ENCODE results near the gene S100A7A. TPM values are rescaled to one million over a fixed set of nuclear protein-coding genes. Genes with fewer than 3 reads are reported as not detected.

S100A7A gene
- total and polyA plus RNA-seq, 10 of the 15 experiments (the other 5 are each of a cell fraction or from before 2014, with no cell fraction given) = not detected

- in situ Hi-C loops (cut with MboI) = no loop called here
- Histone ChIP-seq H3K36me3 (ENCODE audit: control insufficient read depth in 2 of 2, insufficient read depth in 2 of 2, low read length in 1 of 2) (no peaks in the 10 kb centered on the region), H3K9ac (ENCODE audit: control insufficient read depth, insufficient read depth, low read length) (no peak overlapping the region), H3K27ac (ENCODE audit: control insufficient read depth, insufficient read depth) (no peak overlapping the region), H3K4me1 (ENCODE audit: control insufficient read depth, insufficient read depth, low read length) (no peaks in the 10 kb centered on the region), H3K4me3 (no peak overlapping the region), H3K79me2 (ENCODE audit: control insufficient read depth, insufficient read depth, low read length) (no peaks in the 10 kb centered on the region), H3K27me3 (replicated peaks in 1 of 2; ENCODE audit: control insufficient read depth in 2 of 2, insufficient read depth in 2 of 2, low read length in 1 of 2) (peaks cover 0 to 2% of the 10 kb centered on the region in 2 experiments; a peak in 1 of 4 replicates), H4K20me1 (ENCODE audit: control insufficient read depth, insufficient read depth) (no peaks in the 10 kb centered on the region), H3K9me3 (replicated peaks; ENCODE audit: control insufficient read depth, insufficient read depth, low read length) (no peaks in the 10 kb centered on the region), H2AFZ (ENCODE audit: control insufficient read depth, low read depth, low read length) (no peak overlapping the region), H3K4me2 (ENCODE audit: control insufficient read depth, insufficient read depth) (no peak overlapping the region)
- POLR2A ChIA-PET = no interaction called here
- ATAC-seq (no peak), DNase-seq (ENCODE audit: low read depth, low spot score) (no peak), FAIRE-seq (no peak)
- TF ChIP-seq REST (IDR thresholded peaks at IDR 0.05; ENCODE audit: low read depth, low read length) = no peak
- TF ChIP-seq PML (IDR thresholded peaks at IDR 0.05; ENCODE audit: low read length) = no peak
- no peak for TF ChIP-seq GATAD2B (conservative IDR thresholded peaks at IDR 0.05; ENCODE audit: low read depth)
- TF ChIP-seq MEF2A (IDR thresholded peaks at IDR 0.05; ENCODE audit: insufficient read depth, low read depth, low read length) = no peak
- no peak for TF ChIP-seq SP1 (IDR thresholded peaks at IDR 0.05; ENCODE audit: low read depth, low read length)
- TF ChIP-seq ZNF384 (IDR thresholded peaks at IDR 0.05; ENCODE audit: borderline replicate concordance, low read depth, low read length) = no peak
- no peak for TF ChIP-seq PAX5 (IDR thresholded peaks at IDR 0.05; ENCODE audit: borderline replicate concordance, low read depth, low read length)
- no peak for TF ChIP-seq HDAC2 (IDR thresholded peaks at IDR 0.05)
- no peak for TF ChIP-seq CBX3 (IDR thresholded peaks at IDR 0.05; ENCODE audit: borderline replicate concordance, low read depth)
- TF ChIP-seq NKRF (conservative IDR thresholded peaks at IDR 0.05) = no peak
- no peak for TF ChIP-seq YY1 (IDR thresholded peaks at IDR 0.05; ENCODE audit: low read depth, low read length)
- no peak for TF ChIP-seq NR2C2 (IDR thresholded peaks at IDR 0.05; ENCODE audit: borderline replicate concordance, control insufficient read depth, insufficient read length, low read depth)
- no peak for TF ChIP-seq CUX1 (IDR thresholded peaks at IDR 0.05; ENCODE audit: insufficient replicate concordance, low read depth, low read length)
- TF ChIP-seq MEF2B (IDR thresholded peaks at IDR 0.05; ENCODE audit: partially characterized antibody, poor library complexity, severe bottlenecking) = no peak
- 78% methylated on average over 23 of the region's 23 CpGs for WGBS (ENCODE audit: insufficient coverage, insufficient replicate concordance, low lambda C conversion rate, missing lambda C conversion rate)
- SMC1A ChIA-PET (ENCODE audit: uncharacterized antibody, unreplicated experiment) = no interaction called here
- intact Hi-C loops (cut with micrococcal nuclease; ENCODE audit: unreplicated experiment) = no loop called here
- CTCF ChIA-PET = no interaction called here
- RAD21 ChIA-PET (ENCODE audit: unreplicated experiment) = no interaction called here
- BruUV-seq (replicated peaks) = no TSS peak
Measured at GRCh38 chr1:153380711-153381110, 35.6 kb upstream of the S100A7A start.

Data from GM12878 (cell line).